Kidney (tissue), 14 donors: ENCODE results near the gene KRT33B. TPM values are rescaled to one million over a fixed set of nuclear protein-coding genes. Genes with fewer than 3 reads are reported as not detected.

Source experiments
- DNase-seq, 5 donors: peaks; one replicate each; pipeline ENCODE4 v3.0.0-alpha.2; 2013 to 2020
- FAIRE-seq: peaks from 2 replicates; lab custom pipeline; 2012; peaks lifted over from hg19 to GRCh38; lab: Jason Lieb, UNC
- H3K27ac ChIP-seq, 2 donors: one replicate each; pipeline ENCODE4 v1.7.0; 2013; ENCODE audit warnings: low read depth in 2 of 2, low read length in 2 of 2, inconsistent platforms in 1 of 2
- H3K27me3 ChIP-seq: one replicate; pipeline ENCODE4 v1.7.1; 2013; ENCODE audit warnings: low read length, inconsistent platforms; ENCODE audit not compliant: control insufficient read depth, insufficient read depth
- H3K36me3 ChIP-seq, 3 donors: one replicate each; pipeline versions ENCODE4 v1.7.0 to v1.7.1; 2013; ENCODE audit warnings: low read length in 3 of 3, control low read depth in 1 of 3, inconsistent platforms in 1 of 3; ENCODE audit not compliant: insufficient read depth in 3 of 3, control insufficient read depth in 2 of 3
- H3K4me1 ChIP-seq, 3 donors: one replicate each; pipeline versions ENCODE4 v1.7.0 to v1.7.1; 2013; ENCODE audit warnings: low read length in 3 of 3, inconsistent platforms in 1 of 3, low read depth in 1 of 3; ENCODE audit not compliant: control insufficient read depth in 2 of 3, insufficient read depth in 2 of 3
- H3K4me3 ChIP-seq, 3 donors: one replicate each; pipeline versions ENCODE4 v1.7.0 to v1.8.1; 2013; ENCODE audit warnings: low read length in 3 of 3, control low read depth in 1 of 3, inconsistent platforms in 1 of 3
- H3K9ac ChIP-seq, 3 donors: one replicate each; pipeline versions ENCODE4 v1.7.0 to v1.7.1; 2013; ENCODE audit warnings: low read length in 3 of 3, control low read depth in 1 of 3, inconsistent platforms in 1 of 3
- H3K9me3 ChIP-seq, 3 donors: one replicate each; pipeline versions ENCODE4 v1.7.0 to v1.7.1; 2013; ENCODE audit warnings: low read length in 3 of 3, control low read depth in 1 of 3, inconsistent platforms in 1 of 3; ENCODE audit not compliant: control insufficient read depth in 2 of 3, insufficient read depth in 1 of 3
- intact Hi-C: fragments of 100-400 bp; cut with DNase I; formaldehyde crosslinking; loops from one replicate; pipeline ENCODE4 v1.11.1; 2022
- polyA plus RNA-seq: library from polyadenylated mRNA; stranded (reverse); fragments of 350-450 nt; fragmentation: Illumina TruSeq; extraction: RNeasy Lipid Tissue Mini Kit (QIAGEN cat#74804); gene quantifications from one replicate; pipeline ENCODE4 v1.2.3, GENCODE V29; 2014; ENCODE audit warnings: low read depth, low replicate concordance; ENCODE audit not compliant: insufficient read depth
- total RNA-seq: library from RNA; stranded (reverse); fragmentation: NEBNext Ultra II Directional; extraction: Animal tissue kit (Norgen Biotek cat#: 25700); gene quantifications from one replicate; pipeline ENCODE4 v1.2.1, GENCODE V29; 2021
- TF ChIP-seq, protein P1 (sequence below): IDR thresholded peaks from 3 replicates; pipeline ENCODE4 v1.5.1; 2012; ENCODE audit warnings: mild to moderate bottlenecking, moderate library complexity, borderline replicate concordance; ENCODE audit not compliant: insufficient read depth; ENCODE audit errors: extremely low read depth
- donor health status: control.
- donor health status: control.
- donor health status: control.
- donor health status: control.
- donor health status: control.
- donor health status: DM: yes; HTN: yes; CAD: no.
- donor health status: Normal renal cell carcinoma (clear cell type).

Gene KRT33B
- total and polyA plus RNA-seq, 2 donors from 2014 or later: not detected

DNA sequence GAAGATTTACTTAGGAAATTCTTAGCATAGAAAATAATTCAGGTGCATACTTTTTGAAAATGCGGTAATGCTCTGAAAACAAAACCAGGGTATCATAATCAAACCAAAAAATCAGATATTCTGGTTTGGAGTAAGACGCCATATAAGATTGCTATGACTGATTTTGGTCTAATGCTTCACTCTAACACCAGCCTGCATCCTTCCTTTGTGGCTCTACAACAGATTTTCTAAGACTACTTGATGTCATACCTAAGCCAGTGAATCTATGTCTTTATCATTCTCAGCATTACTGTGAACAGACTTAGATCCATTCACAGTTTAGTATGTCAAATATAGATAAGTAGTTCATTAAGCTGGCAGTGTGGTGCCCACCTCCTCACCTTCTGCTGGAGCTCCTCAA lies 590 bp downstream of the KRT33B start:
- no peak for FAIRE-seq
- Histone ChIP-seq H3K27ac (no peak overlapping the region), H3K9me3 (no peaks in the 10 kb centered on the region), H3K4me1 (no peaks in the 10 kb centered on the region), H3K36me3 (no peaks in the 10 kb centered on the region), H3K4me3 (no peak overlapping the region), H3K27me3 (no peaks in the 10 kb centered on the region), H3K9ac (no peak overlapping the region)
- TF ChIP-seq, protein P1, sequence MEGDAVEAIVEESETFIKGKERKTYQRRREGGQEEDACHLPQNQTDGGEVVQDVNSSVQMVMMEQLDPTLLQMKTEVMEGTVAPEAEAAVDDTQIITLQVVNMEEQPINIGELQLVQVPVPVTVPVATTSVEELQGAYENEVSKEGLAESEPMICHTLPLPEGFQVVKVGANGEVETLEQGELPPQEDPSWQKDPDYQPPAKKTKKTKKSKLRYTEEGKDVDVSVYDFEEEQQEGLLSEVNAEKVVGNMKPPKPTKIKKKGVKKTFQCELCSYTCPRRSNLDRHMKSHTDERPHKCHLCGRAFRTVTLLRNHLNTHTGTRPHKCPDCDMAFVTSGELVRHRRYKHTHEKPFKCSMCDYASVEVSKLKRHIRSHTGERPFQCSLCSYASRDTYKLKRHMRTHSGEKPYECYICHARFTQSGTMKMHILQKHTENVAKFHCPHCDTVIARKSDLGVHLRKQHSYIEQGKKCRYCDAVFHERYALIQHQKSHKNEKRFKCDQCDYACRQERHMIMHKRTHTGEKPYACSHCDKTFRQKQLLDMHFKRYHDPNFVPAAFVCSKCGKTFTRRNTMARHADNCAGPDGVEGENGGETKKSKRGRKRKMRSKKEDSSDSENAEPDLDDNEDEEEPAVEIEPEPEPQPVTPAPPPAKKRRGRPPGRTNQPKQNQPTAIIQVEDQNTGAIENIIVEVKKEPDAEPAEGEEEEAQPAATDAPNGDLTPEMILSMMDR: no peak
- DNase-seq: no peak
- intact Hi-C loops: no loop called here

DNA sequence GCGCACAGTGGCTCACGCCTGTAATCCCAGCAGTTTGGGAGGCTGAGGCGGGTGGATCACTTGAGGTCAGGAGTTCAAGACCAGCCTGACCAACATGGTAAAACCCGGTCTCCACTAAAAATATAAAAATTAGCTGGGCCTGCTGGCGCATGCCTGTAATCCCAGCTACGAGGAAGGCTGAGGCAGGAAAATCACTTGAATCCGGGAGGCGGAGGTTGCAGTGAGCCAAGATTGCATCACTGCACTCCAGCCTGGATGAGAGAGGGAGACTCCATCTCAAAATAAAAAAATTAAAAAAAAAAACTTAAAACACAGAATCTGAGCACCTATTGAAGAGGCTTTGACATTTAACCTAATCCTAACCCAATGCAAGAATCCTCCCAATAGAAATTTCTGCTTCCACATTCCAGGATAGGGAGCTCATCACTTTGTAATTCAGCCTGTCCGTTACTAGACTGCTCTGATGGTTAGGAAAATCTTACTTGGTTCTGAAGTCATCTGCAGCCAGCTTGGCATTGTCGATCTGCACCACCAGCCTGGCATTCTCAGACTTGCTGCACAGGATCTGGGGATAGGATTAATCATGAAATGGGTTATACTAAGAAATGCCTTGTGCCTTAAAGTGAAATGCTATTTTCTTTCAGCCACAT lies 2.1 kb downstream of the KRT33B start:
- intact Hi-C loops: no loop called here
- Histone ChIP-seq H3K27me3 (no peaks in the 10 kb centered on the region), H3K27ac (no peak overlapping the region), H3K36me3 (no peaks in the 10 kb centered on the region), H3K9me3 (no peaks in the 10 kb centered on the region), H3K4me1 (no peaks in the 10 kb centered on the region), H3K4me3 (no peak overlapping the region), H3K9ac (no peak overlapping the region)
- FAIRE-seq: no peak
- TF ChIP-seq, protein P1: no peak
- DNase-seq: no peak

DNA sequence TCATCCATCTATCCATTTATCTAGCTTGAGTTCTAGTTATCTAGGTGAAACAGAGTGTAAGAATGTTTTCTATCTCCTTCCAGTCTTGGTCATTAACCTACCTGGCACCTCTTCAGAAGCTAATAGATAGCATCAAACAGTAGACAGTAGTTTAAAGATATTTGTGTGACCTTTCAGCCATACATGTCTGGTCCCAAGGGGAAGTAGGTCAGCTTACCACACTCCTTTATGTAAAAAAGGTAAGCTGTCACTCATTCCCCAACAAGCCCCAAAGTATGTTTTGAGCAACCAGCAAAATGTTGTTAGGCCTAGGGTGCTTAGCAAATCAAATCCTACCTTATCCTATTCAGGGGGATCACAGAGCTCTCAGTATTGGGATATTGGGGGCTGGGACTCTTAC lies 3.5 kb downstream of the KRT33B start:
- no peak overlapping the region for H3K9ac ChIP-seq
- DNase-seq: no peak
- TF ChIP-seq, protein P1: no peak
- H3K27ac ChIP-seq: no peak overlapping the region
- no peak overlapping the region for H3K4me3 ChIP-seq
- FAIRE-seq: no peak
- H3K27me3 ChIP-seq: no peaks in the 10 kb centered on the region
- H3K4me1 ChIP-seq: no peaks in the 10 kb centered on the region
- no peaks in the 10 kb centered on the region for H3K36me3 ChIP-seq
- intact Hi-C loops: no loop called here
- no peaks in the 10 kb centered on the region for H3K9me3 ChIP-seq

DNA sequence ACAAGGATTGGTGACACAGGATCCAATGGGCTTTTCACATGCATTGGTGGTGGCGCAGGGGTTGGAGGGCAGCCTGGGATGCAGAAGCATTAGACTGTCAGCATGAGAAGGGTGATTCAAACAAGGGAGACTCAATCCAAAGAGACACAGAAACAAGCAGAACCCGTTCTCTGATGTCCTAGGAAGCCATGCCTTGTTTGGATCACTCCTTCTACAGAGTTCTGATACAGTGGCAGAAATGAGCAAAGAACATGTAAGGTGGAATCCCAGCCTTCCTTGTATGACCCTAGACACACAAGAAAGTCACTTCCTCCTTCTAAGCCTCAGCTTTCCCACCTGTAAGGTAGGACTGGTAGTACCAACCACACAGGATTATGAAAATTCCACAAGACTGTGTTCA lies 5.7 kb downstream of the KRT33B start:
- H3K9me3 ChIP-seq: no peaks in the 10 kb centered on the region
- DNase-seq: no peak
- no peaks in the 10 kb centered on the region for H3K36me3 ChIP-seq
- FAIRE-seq: no peak
- intact Hi-C loops: no loop called here
- TF ChIP-seq, protein P1: no peak
- H3K9ac ChIP-seq: no peak overlapping the region
- H3K27me3 ChIP-seq: no peaks in the 10 kb centered on the region
- no peaks in the 10 kb centered on the region for H3K4me1 ChIP-seq
- no peak overlapping the region for H3K27ac ChIP-seq
- no peak overlapping the region for H3K4me3 ChIP-seq
